ENCODE results near the gene RIBC1. TPM values are rescaled to one million over a fixed set of nuclear protein-coding genes. Genes with fewer than 3 reads are reported as not detected.

Gene RIBC1
- total and polyA plus RNA-seq, 2 experiments from 2014 or later = 0.86 to 1.1 TPM

DNA sequence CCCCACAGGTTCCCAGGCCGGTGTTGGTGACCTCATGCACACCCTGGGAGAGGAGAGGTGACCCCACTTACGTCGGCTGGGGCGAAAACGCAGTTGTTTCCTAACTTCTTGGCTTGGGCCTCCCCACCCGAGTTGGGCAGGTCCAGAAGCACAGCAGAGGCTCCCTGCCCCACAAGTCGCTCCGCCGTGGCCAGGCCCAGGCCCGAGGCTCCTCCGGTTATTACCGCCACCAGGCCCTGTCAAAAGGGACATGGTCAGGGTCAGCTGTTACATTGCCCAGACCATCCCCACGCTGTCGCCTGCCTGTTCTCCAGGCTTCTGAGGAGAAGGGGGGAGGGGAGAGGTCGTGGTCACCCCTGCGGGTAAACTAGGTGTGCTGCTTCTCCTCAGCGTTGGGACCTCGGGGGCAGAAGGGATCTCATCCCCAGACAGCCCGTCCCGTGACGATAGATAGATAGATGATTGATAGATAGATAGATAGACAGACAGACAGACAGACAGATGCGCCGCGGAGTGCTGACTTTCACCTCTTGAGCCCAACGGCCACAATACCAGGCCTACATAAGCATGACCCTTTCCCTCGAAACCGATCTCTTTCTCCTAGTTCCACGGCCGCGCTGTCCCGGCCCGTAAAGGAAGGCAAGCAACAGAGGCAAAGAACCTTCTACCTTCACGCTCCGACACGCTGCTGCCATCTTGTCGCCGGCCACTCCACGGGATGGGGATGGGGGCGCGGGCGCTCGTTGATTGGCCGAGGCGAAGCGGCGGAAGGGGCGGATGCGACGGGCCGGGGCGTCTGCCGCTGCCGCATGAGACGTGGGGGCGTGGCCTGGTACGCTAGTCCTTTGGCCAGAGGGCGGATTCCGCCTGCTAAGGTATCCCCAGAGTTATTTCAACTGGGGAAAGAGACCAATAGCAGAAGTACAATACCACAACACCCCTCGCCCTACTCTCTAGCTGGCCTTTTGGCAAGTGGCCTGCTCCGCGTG, 11.3 kb downstream of the RIBC1 start, which contains the start of gene HSD17B10:
HSD17B10 (minus strand) TSS at position 720 of the 989 bp plus-strand sequence; CDS start at position 695, 25 bp downstream.
- Histone ChIP-seq H3K4me1 (ENCODE audit: insufficient read depth) (no peaks in the 10 kb centered on the region), H2AFZ (peak within 1 kb of the TSS; percentile 79), H3K9me3 (ENCODE audit: low read depth) (no peaks in the 10 kb centered on the region), H3K4me3 (peak within 1 kb of the TSS; percentile 42), H3K36me3 (replicated peaks; ENCODE audit: insufficient read depth, low read depth) (no peaks in the 10 kb centered on the region), H3K4me2 (peak within 1 kb of the TSS; percentile 86), H4K20me1 (ENCODE audit: insufficient read depth, poor library complexity, severe bottlenecking) (no peaks in the 10 kb centered on the region), H3K27me3 (no peaks in the 10 kb centered on the region), H3K79me2 (peaks cover 10% of the 10 kb centered on the region), H3K27ac (peak within 1 kb of the TSS; percentile 42), H3K9me2 (replicated peaks; ENCODE audit: insufficient read depth) (no peaks in the 10 kb centered on the region)
- WGBS (ENCODE audit: low lambda C conversion rate, missing lambda C conversion rate) = 43% methylated on average over 61 of the region's 61 CpGs
- peak; percentile 93 for DNase-seq (ENCODE audit: low spot score)
- no peak for TF ChIP-seq EZH2 (IDR thresholded peaks at IDR 0.05; ENCODE audit: borderline replicate concordance)
- TF ChIP-seq EZH2phosphoT487 (IDR thresholded peaks at IDR 0.05; ENCODE audit: low read depth, severe bottlenecking, unreplicated experiment) = no peak
- TF ChIP-seq, protein P1, sequence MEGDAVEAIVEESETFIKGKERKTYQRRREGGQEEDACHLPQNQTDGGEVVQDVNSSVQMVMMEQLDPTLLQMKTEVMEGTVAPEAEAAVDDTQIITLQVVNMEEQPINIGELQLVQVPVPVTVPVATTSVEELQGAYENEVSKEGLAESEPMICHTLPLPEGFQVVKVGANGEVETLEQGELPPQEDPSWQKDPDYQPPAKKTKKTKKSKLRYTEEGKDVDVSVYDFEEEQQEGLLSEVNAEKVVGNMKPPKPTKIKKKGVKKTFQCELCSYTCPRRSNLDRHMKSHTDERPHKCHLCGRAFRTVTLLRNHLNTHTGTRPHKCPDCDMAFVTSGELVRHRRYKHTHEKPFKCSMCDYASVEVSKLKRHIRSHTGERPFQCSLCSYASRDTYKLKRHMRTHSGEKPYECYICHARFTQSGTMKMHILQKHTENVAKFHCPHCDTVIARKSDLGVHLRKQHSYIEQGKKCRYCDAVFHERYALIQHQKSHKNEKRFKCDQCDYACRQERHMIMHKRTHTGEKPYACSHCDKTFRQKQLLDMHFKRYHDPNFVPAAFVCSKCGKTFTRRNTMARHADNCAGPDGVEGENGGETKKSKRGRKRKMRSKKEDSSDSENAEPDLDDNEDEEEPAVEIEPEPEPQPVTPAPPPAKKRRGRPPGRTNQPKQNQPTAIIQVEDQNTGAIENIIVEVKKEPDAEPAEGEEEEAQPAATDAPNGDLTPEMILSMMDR (IDR thresholded peaks at IDR 0.05; ENCODE audit: poor library complexity) = no peak

DNA sequence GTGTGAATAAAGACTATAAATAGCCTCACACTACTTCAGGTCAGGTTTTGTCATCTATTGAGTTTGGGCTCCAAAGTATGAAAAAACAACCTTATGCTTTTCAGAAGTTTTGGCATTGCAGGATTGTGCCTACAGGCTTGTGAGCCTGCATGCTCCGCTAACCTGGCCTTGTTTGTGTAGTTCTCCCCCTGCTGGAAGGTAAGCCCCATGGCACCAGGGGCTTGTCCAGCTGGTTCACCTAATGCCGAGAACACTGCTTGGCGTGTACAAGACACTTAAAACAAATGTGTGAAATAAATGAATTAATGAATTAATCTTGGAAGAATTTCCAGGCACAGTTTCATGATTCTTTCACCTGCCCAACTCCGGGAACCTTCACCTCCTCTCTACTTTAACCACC, 13.3 kb downstream of the RIBC1 start:
- no peaks in the 10 kb centered on the region for H3K9me2 ChIP-seq (replicated peaks; ENCODE audit: insufficient read depth)
- no peak overlapping the region for H3K27ac ChIP-seq
- H3K79me2 ChIP-seq = peaks cover 10% of the 10 kb centered on the region
- H2AFZ ChIP-seq = no peak overlapping the region
- H3K27me3 ChIP-seq = no peaks in the 10 kb centered on the region
- peak; percentile 71 for DNase-seq (ENCODE audit: low spot score)
- peaks cover 2% of the 10 kb centered on the region for H3K4me1 ChIP-seq (ENCODE audit: insufficient read depth)
- WGBS (ENCODE audit: low lambda C conversion rate, missing lambda C conversion rate) = 50% methylated on average over 4 of the region's 4 CpGs
- H3K4me2 ChIP-seq = no peak overlapping the region
- no peaks in the 10 kb centered on the region for H3K9me3 ChIP-seq (ENCODE audit: low read depth)
- H4K20me1 ChIP-seq (ENCODE audit: insufficient read depth, poor library complexity, severe bottlenecking) = no peaks in the 10 kb centered on the region
- TF ChIP-seq EZH2 (IDR thresholded peaks at IDR 0.05; ENCODE audit: borderline replicate concordance) (no peak), EZH2phosphoT487 (IDR thresholded peaks at IDR 0.05; ENCODE audit: low read depth, severe bottlenecking, unreplicated experiment) (no peak)
- TF ChIP-seq, protein P1 (IDR thresholded peaks at IDR 0.05; ENCODE audit: poor library complexity) = peak; percentile 60
- no peak overlapping the region for H3K4me3 ChIP-seq
- no peaks in the 10 kb centered on the region for H3K36me3 ChIP-seq (replicated peaks; ENCODE audit: insufficient read depth, low read depth)

DNA sequence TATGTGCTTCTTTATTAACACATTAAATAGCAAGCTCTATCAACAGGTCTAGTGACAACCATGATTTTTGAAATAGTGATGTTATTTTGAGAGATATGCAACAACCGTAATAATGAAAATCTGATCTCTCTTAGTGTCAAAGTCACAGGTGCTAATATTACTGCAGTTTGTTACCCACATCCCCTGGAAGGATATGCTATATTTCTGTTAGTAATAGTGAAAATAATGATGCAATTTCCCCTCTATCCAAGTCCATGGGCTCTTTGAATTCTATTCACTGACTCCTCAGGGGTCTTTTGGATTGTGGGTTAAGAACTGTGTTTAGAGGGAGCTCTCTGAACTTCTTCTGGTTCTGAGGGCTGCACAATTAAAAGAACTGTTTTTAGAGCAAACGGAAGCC, 14.5 kb downstream of the RIBC1 start:
- Histone ChIP-seq H3K36me3 (replicated peaks; ENCODE audit: insufficient read depth, low read depth) (no peaks in the 10 kb centered on the region), H3K79me2 (peaks cover 10% of the 10 kb centered on the region), H3K4me2 (no peak overlapping the region), H3K27ac (no peak overlapping the region), H3K4me3 (no peak overlapping the region), H3K9me2 (replicated peaks; ENCODE audit: insufficient read depth) (no peaks in the 10 kb centered on the region), H3K27me3 (no peaks in the 10 kb centered on the region), H3K9me3 (ENCODE audit: low read depth) (no peaks in the 10 kb centered on the region), H4K20me1 (ENCODE audit: insufficient read depth, poor library complexity, severe bottlenecking) (no peaks in the 10 kb centered on the region), H3K4me1 (ENCODE audit: insufficient read depth) (peaks cover 6% of the 10 kb centered on the region), H2AFZ (no peak overlapping the region)
- TF ChIP-seq EZH2phosphoT487 (IDR thresholded peaks at IDR 0.05; ENCODE audit: low read depth, severe bottlenecking, unreplicated experiment) = no peak
- no peak for TF ChIP-seq EZH2 (IDR thresholded peaks at IDR 0.05; ENCODE audit: borderline replicate concordance)
- TF ChIP-seq, protein P1 (IDR thresholded peaks at IDR 0.05; ENCODE audit: poor library complexity) = no peak
- 82% methylated on average over 2 of the region's 2 CpGs for WGBS (ENCODE audit: low lambda C conversion rate, missing lambda C conversion rate)
- no peak for DNase-seq (ENCODE audit: low spot score)
